Neuronal stem cell (in vitro differentiated cells): Measurements from ENCODE around the gene WDR1.
A peak's percentile ranks its signal among the peaks of the same experiment; 100 is the strongest.

Source experiments
- DNase-seq: peaks from one replicate; pipeline ENCODE4 v3.0.0-alpha.2; 2013; ENCODE audit warnings: low spot score
- H2AFZ ChIP-seq: one replicate; pipeline ENCODE4 v1.6.1; 2013; ENCODE audit warnings: mild to moderate bottlenecking, low read length, inconsistent platforms
- H2AK5ac ChIP-seq: 2 replicates; pipeline ENCODE4 v1.6.1; 2013; ENCODE audit warnings: low read depth, mild to moderate bottlenecking, inconsistent platforms, low read length, moderate library complexity, mixed read lengths
- H2BK120ac ChIP-seq: 2 replicates; pipeline ENCODE4 v1.6.1; 2013; ENCODE audit warnings: low read depth, mild to moderate bottlenecking, inconsistent platforms, low read length, moderate library complexity, mixed read lengths
- H2BK12ac ChIP-seq: one replicate; pipeline ENCODE4 v1.6.1; 2013; ENCODE audit warnings: low read length, inconsistent platforms
- H2BK15ac ChIP-seq: 2 replicates; pipeline ENCODE4 v1.6.1; 2013; ENCODE audit warnings: mild to moderate bottlenecking, low read length, inconsistent platforms, mixed read lengths
- H2BK5ac ChIP-seq: one replicate; pipeline ENCODE4 v1.6.1; 2013; ENCODE audit warnings: inconsistent platforms, mild to moderate bottlenecking, low read length, moderate library complexity
- H3K14ac ChIP-seq: one replicate; pipeline ENCODE4 v1.6.1; 2013; ENCODE audit warnings: low read length, inconsistent platforms
- H3K18ac ChIP-seq: 2 replicates; pipeline ENCODE4 v1.6.1; 2013; ENCODE audit warnings: low read length, inconsistent platforms
- H3K23ac ChIP-seq: 2 replicates; pipeline ENCODE4 v1.6.1; 2013; ENCODE audit warnings: low read depth, mild to moderate bottlenecking, mixed read lengths, low read length, inconsistent platforms; ENCODE audit not compliant: poor library complexity
- H3K27ac ChIP-seq: replicated peaks from 3 replicates; pipeline ENCODE4 v1.5.1; 2013; ENCODE audit warnings: low read length, inconsistent platforms
- H3K27me3 ChIP-seq, 3 experiments: 2 replicates each; pipeline ENCODE4 v1.6.1; 2013; ENCODE audit warnings: low read length in 3 of 3, mild to moderate bottlenecking in 2 of 3, inconsistent platforms in 1 of 3, low read depth in 1 of 3, mixed read lengths in 1 of 3, moderate library complexity in 1 of 3; ENCODE audit not compliant: control insufficient read depth in 3 of 3, insufficient read depth in 3 of 3
- H3K36me3 ChIP-seq, 2 donors: replicated peaks in 1 of 2; 2 replicates each; pipeline ENCODE4 v1.6.1; 2013; ENCODE audit warnings: low read length in 2 of 2; ENCODE audit not compliant: control insufficient read depth in 2 of 2, insufficient read depth in 2 of 2
- H3K4ac ChIP-seq: 2 replicates; pipeline ENCODE4 v1.6.1; 2013; ENCODE audit warnings: inconsistent platforms, mild to moderate bottlenecking, low read length, moderate library complexity
- H3K4me1 ChIP-seq, 2 donors: 1 replicate in 1 of 2; 2 replicates in 1 of 2; pipeline ENCODE4 v1.6.1; 2013; ENCODE audit warnings: low read length in 2 of 2, low read depth in 1 of 2; ENCODE audit not compliant: control insufficient read depth in 2 of 2, insufficient read depth in 1 of 2
- H3K4me2 ChIP-seq: one replicate; pipeline ENCODE4 v1.6.1; 2013; ENCODE audit warnings: mild to moderate bottlenecking, low read length, inconsistent platforms; ENCODE audit not compliant: insufficient read depth, poor library complexity, severe bottlenecking
- H3K4me3 ChIP-seq, 2 donors: 2 replicates each; pipeline ENCODE4 v1.5.1; 2013; ENCODE audit warnings: low read length in 2 of 2, mild to moderate bottlenecking in 2 of 2, inconsistent platforms in 1 of 2, moderate library complexity in 1 of 2
- H3K79me1 ChIP-seq: one replicate; pipeline ENCODE4 v1.6.1; 2013; ENCODE audit warnings: low read depth, mild to moderate bottlenecking, inconsistent platforms, low read length, moderate library complexity
- H3K9ac ChIP-seq: one replicate; pipeline ENCODE4 v1.6.1; 2013; ENCODE audit warnings: mild to moderate bottlenecking, low read depth, low read length, inconsistent platforms; ENCODE audit not compliant: poor library complexity
- H3K9me3 ChIP-seq, 2 donors: replicated peaks in 1 of 2; 2 replicates each; pipeline versions ENCODE3 to v1.6.1; 2013; ENCODE audit warnings: low read length in 2 of 2, mild to moderate bottlenecking in 2 of 2, inconsistent platforms in 1 of 2, low read depth in 1 of 2, mixed read lengths in 1 of 2, moderate library complexity in 1 of 2; ENCODE audit not compliant: control insufficient read depth in 2 of 2, insufficient read depth in 1 of 2
- H4K8ac ChIP-seq: one replicate; pipeline ENCODE4 v1.6.1; 2013; ENCODE audit warnings: low read depth, mild to moderate bottlenecking, inconsistent platforms, low read length, moderate library complexity
- H4K91ac ChIP-seq: one replicate; pipeline ENCODE4 v1.6.1; 2013; ENCODE audit warnings: low read length, low read depth, mild to moderate bottlenecking, inconsistent platforms; ENCODE audit not compliant: poor library complexity
- WGBS, 2 donors: extraction: QIAGEN DNeasy Blood & Tissue Kit; methylation state at CpG; one replicate each; pipeline ENCODE4 v1.1.7; 2013; ENCODE audit warnings: missing lambda C conversion rate in 2 of 2, mixed read lengths in 1 of 2; ENCODE audit not compliant: insufficient read length in 2 of 2, insufficient replicate concordance in 1 of 2; ENCODE audit errors: extremely low coverage in 2 of 2; 5-methylcytosine and 5-hydroxymethylcytosine counted together

WDR1 gene

GRCh38 chr4:10036807-10037342 is 79.7 kb downstream of the WDR1 start:
- peaks cover 4 to 7% of the 10 kb centered on the region in 2 donors for H3K4me1 ChIP-seq
- H2BK120ac ChIP-seq = no peak overlapping the region
- no peak overlapping the region for H3K4me2 ChIP-seq
- no peaks in the 10 kb centered on the region for H3K9me3 ChIP-seq
- no peak overlapping the region for H3K4me3 ChIP-seq
- H2AFZ ChIP-seq = no peak overlapping the region
- no peaks in the 10 kb centered on the region for H3K79me1 ChIP-seq
- H3K18ac ChIP-seq = no peak overlapping the region
- no peak overlapping the region for H3K23ac ChIP-seq
- no peak overlapping the region for H3K4ac ChIP-seq
- no peak for DNase-seq
- H2AK5ac ChIP-seq = no peak overlapping the region
- H3K14ac ChIP-seq = no peak overlapping the region
- H3K9ac ChIP-seq = no peak overlapping the region
- H3K27ac ChIP-seq = no peak overlapping the region
- no peak overlapping the region for H4K91ac ChIP-seq
- H2BK15ac ChIP-seq = no peak overlapping the region
- H3K27me3 ChIP-seq = peaks cover 0 to 25% (median 0%) of the 10 kb centered on the region in 3 experiments
- H2BK5ac ChIP-seq = no peak overlapping the region
- no CpG with 5 or more reads among the region's 10 CpGs for WGBS, 2 donors
- H3K36me3 ChIP-seq = no peaks in the 10 kb centered on the region
- H4K8ac ChIP-seq = no peak overlapping the region
- no peak overlapping the region for H2BK12ac ChIP-seq

- Histone ChIP-seq H3K14ac (no peak overlapping the region), H3K79me1 (no peaks in the 10 kb centered on the region), H2AK5ac (no peak overlapping the region), H2BK120ac (no peak overlapping the region), H3K18ac (no peak overlapping the region), H4K8ac (no peak overlapping the region), H3K4me2 (no peak overlapping the region), H3K4me3 (no peak overlapping the region), H3K27ac (no peak overlapping the region), H3K27me3 (peaks cover 0 to 25% (median 0%) of the 10 kb centered on the region in 3 experiments), H2BK15ac (no peak overlapping the region), H3K9ac (no peak overlapping the region), H3K36me3 (no peaks in the 10 kb centered on the region), H3K23ac (no peak overlapping the region), H2AFZ (no peak overlapping the region), H3K4ac (no peak overlapping the region), H4K91ac (no peak overlapping the region), H2BK5ac (no peak overlapping the region), H3K9me3 (no peaks in the 10 kb centered on the region), H3K4me1 (peaks cover 11 to 16% of the 10 kb centered on the region in 2 donors), H2BK12ac (no peak overlapping the region)
- WGBS, 2 donors = no CpG with 5 or more reads among the region's 6 CpGs
- no peak for DNase-seq
Observed at GRCh38 chr4:10035130-10035529, 81.5 kb downstream of the WDR1 start.

- Histone ChIP-seq H2BK120ac (no peak overlapping the region), H3K23ac (no peak overlapping the region), H3K27ac (no peak overlapping the region), H3K4me2 (no peak overlapping the region), H4K91ac (no peak overlapping the region), H3K9me3 (no peaks in the 10 kb centered on the region), H2AFZ (no peak overlapping the region), H3K4me3 (no peak overlapping the region), H2BK15ac (no peak overlapping the region), H3K4me1 (peaks cover 11 to 16% of the 10 kb centered on the region in 2 donors), H3K14ac (no peak overlapping the region), H3K27me3 (peaks cover 0 to 23% (median 0%) of the 10 kb centered on the region in 3 experiments), H2BK5ac (no peak overlapping the region), H3K79me1 (no peaks in the 10 kb centered on the region), H2AK5ac (peak overlapping the region; percentile 26), H3K4ac (no peak overlapping the region), H3K18ac (no peak overlapping the region), H3K9ac (no peak overlapping the region), H3K36me3 (no peaks in the 10 kb centered on the region), H4K8ac (no peak overlapping the region), H2BK12ac (no peak overlapping the region)
- DNase-seq = no peak
- no CpG with 5 or more reads among the region's 5 CpGs for WGBS, 2 donors
Observed at GRCh38 chr4:10034612-10035104, 81.9 kb downstream of the WDR1 start.

- Histone ChIP-seq H3K4me2 (no peak overlapping the region), H3K9me3 (no peaks in the 10 kb centered on the region), H3K4me1 (peaks cover 11 to 16% of the 10 kb centered on the region in 2 donors)
Observed at GRCh38 chr4:10034136-10034535, 82.5 kb downstream of the WDR1 start.

More at GRCh38 chr4:10034136-10034535, 82.5 kb downstream of the WDR1 start:
- Histone ChIP-seq H3K36me3 (no peaks in the 10 kb centered on the region), H3K9ac (no peak overlapping the region), H2BK120ac (no peak overlapping the region), H3K18ac (peak overlapping the region; percentile 23), H4K8ac (no peak overlapping the region), H3K27ac (no peak overlapping the region), H4K91ac (no peak overlapping the region), H3K4ac (no peak overlapping the region), H2AK5ac (peak overlapping the region; percentile 26), H3K79me1 (no peaks in the 10 kb centered on the region), H2AFZ (no peak overlapping the region), H3K27me3 (peaks cover 0 to 21% (median 0%) of the 10 kb centered on the region in 3 experiments), H3K23ac (no peak overlapping the region), H3K4me3 (no peak overlapping the region), H2BK5ac (no peak overlapping the region), H2BK12ac (no peak overlapping the region), H2BK15ac (no peak overlapping the region), H3K14ac (no peak overlapping the region)
- no CpG with 5 or more reads among the region's 10 CpGs for WGBS, 2 donors
- no peak for DNase-seq
